HEK293T (cell line): ENCODE results near the gene TAF5.
"Not testable (repeated sequence)": the region's sequence is repeated elsewhere in the genome, so short reads cannot be mapped to it uniquely, and the experiment has no call there.

Experiments used
- CTCF ChIA-PET: fragments of 350-600 bp; formaldehyde crosslinking; extraction: SDS; loops from one replicate; lab custom pipeline; 2021; ENCODE audit warnings: antibody characterized with exemption, inconsistent platforms; lab: Yijun Ruan, JAX
- POLR2A ChIA-PET: fragments of 350-600 bp; formaldehyde crosslinking; extraction: SDS; loops from one replicate; lab custom pipeline; 2020; ENCODE audit warnings: antibody characterized with exemption, inconsistent platforms; lab: Yijun Ruan, JAX
- DNase-seq: peaks from one replicate; pipeline ENCODE4 v3.0.0; 2012; ENCODE audit warnings: mixed read lengths; ENCODE audit errors: extremely low spot score
- ARNT ChIP-seq: fragments of 450-650 bp; IDR thresholded peaks from 2 replicates; pipeline ENCODE4 v1.6.1; 2017; ENCODE audit warnings: mild to moderate bottlenecking
- BHLHE40 ChIP-seq: fragments of 450-650 bp; IDR thresholded peaks from 2 replicates; pipeline ENCODE4 v1.6.1; 2016; ENCODE audit warnings: mild to moderate bottlenecking, moderate library complexity, borderline replicate concordance
- CTBP1 ChIP-seq: fragments of 450-650 bp; IDR thresholded peaks from 2 replicates; pipeline ENCODE4 v1.6.1; 2016; ENCODE audit warnings: borderline replicate concordance
- ELF4 ChIP-seq: fragments of 450-650 bp; IDR thresholded peaks from 2 replicates; pipeline ENCODE4 v1.6.1; 2017; ENCODE audit warnings: antibody characterized with exemption
- FOXA1 ChIP-seq: fragments of 450-650 bp; IDR thresholded peaks from 2 replicates; pipeline ENCODE4 v1.6.1; 2016; ENCODE audit warnings: mild to moderate bottlenecking
- FOXK2 ChIP-seq: fragments of 450-650 bp; IDR thresholded peaks from 2 replicates; pipeline ENCODE4 v1.6.1; 2016; ENCODE audit warnings: mild to moderate bottlenecking
- FOXM1 ChIP-seq: fragments of 450-650 bp; IDR thresholded peaks from 2 replicates; pipeline ENCODE4 v1.6.1; 2017; ENCODE audit warnings: mild to moderate bottlenecking, borderline replicate concordance
- HDGF ChIP-seq: fragments of 450-650 bp; IDR thresholded peaks from 2 replicates; pipeline ENCODE4 v1.6.1; 2017; ENCODE audit warnings: antibody characterized with exemption, borderline replicate concordance
- L3MBTL2 ChIP-seq: fragments of 450-650 bp; conservative IDR thresholded peaks from 2 replicates; pipeline ENCODE4 v1.6.1; 2016; ENCODE audit warnings: mild to moderate bottlenecking
- LEF1 ChIP-seq: fragments of 450-650 bp; IDR thresholded peaks from 2 replicates; pipeline ENCODE4 v1.6.1; 2017; ENCODE audit warnings: mild to moderate bottlenecking, borderline replicate concordance
- NFRKB ChIP-seq: fragments of 450-650 bp; IDR thresholded peaks from 2 replicates; pipeline ENCODE4 v1.6.1; 2016; ENCODE audit warnings: mild to moderate bottlenecking, moderate library complexity
- PKNOX1 ChIP-seq: fragments of 450-650 bp; IDR thresholded peaks from 2 replicates; pipeline ENCODE4 v1.6.1; 2016
- SP1 ChIP-seq: fragments of 450-650 bp; IDR thresholded peaks from 2 replicates; pipeline ENCODE4 v1.6.1; 2017
- SUZ12 ChIP-seq: fragments of 450-650 bp; IDR thresholded peaks from 2 replicates; pipeline ENCODE4 v1.6.1; 2016; ENCODE audit warnings: mild to moderate bottlenecking
- TARDBP ChIP-seq: fragments of 450-650 bp; IDR thresholded peaks from 2 replicates; pipeline ENCODE4 v1.6.1; 2016
- ZNF384 ChIP-seq: fragments of 450-650 bp; IDR thresholded peaks from 2 replicates; pipeline ENCODE4 v1.6.1; 2016

Gene TAF5

GRCh38 chr10:103397191-103397825 lies 29.5 kb downstream of the TAF5 start:
- DNase-seq, result no peak
- ChIA-PET CTCF (no interaction called here), POLR2A (interaction anchor here (1.3 to 1.7 kb wide), 2 partner anchors 8 to 47 kb away, joined by 5 read pairs; partner anchors contain the start of gene PCGF6)
- TF ChIP-seq ARNT (no peak), ZNF384 (peak; percentile 29; the same call in 1 of the 2 replicates)

- ChIA-PET POLR2A (no interaction called here), CTCF (no interaction called here)
- no peak for TF ChIP-seq HDGF
- TF ChIP-seq CTBP1, result no peak
- no peak for TF ChIP-seq FOXA1
- no peak for TF ChIP-seq ZNF384
- TF ChIP-seq NFRKB, result no peak
- no peak for TF ChIP-seq SUZ12
- TF ChIP-seq PKNOX1, result no peak
- TF ChIP-seq ELF4, result no peak
- TF ChIP-seq ARNT, result no peak
- TF ChIP-seq SP1, result no peak
- TF ChIP-seq FOXM1, result no peak
- no peak for TF ChIP-seq FOXK2
- no peak for TF ChIP-seq BHLHE40
- no peak for TF ChIP-seq TARDBP
- TF ChIP-seq LEF1, result no peak
- TF ChIP-seq L3MBTL2, result no peak
- no peak for DNase-seq
Measured at GRCh38 chr10:103413564-103413963, 45.8 kb downstream of the TAF5 start.

GRCh38 chr10:103415581-103415980 lies 47.8 kb downstream of the TAF5 start:
- ChIA-PET CTCF (interaction anchor here (0.6 to 0.9 kb wide), 2 partner anchors 61 to 82 kb away, joined by 3 to 7 read pairs; no protein-coding TSS in a partner anchor), POLR2A (no interaction called here)
- DNase-seq, result no peak
- TF ChIP-seq PKNOX1 (no peak), SUZ12 (no peak), FOXK2 (no peak), NFRKB (no peak), SP1 (no peak), ARNT (no peak), ELF4 (no peak), HDGF (no peak)

GRCh38 chr10:103416436-103417147 lies 48.8 kb downstream of the TAF5 start:
- ChIA-PET POLR2A (no interaction called here), CTCF (interaction anchor here (0.5 to 0.9 kb wide), 5 partner anchors 9 to 85 kb away, joined by 3 to 7 read pairs (median 4); no protein-coding TSS in a partner anchor)
- no peak for TF ChIP-seq FOXK2
- TF ChIP-seq ZNF384, result no peak
- no peak for TF ChIP-seq ELF4
- TF ChIP-seq FOXM1, result no peak
- no peak for TF ChIP-seq SUZ12
- TF ChIP-seq PKNOX1, result no peak
- TF ChIP-seq HDGF, result no peak
- TF ChIP-seq L3MBTL2, result no peak
- no peak for TF ChIP-seq SP1
- no peak for TF ChIP-seq LEF1
- TF ChIP-seq TARDBP, result no peak
- TF ChIP-seq FOXA1, result no peak
- TF ChIP-seq BHLHE40, result no peak
- no peak for TF ChIP-seq CTBP1
- no peak for TF ChIP-seq ARNT
- no peak for TF ChIP-seq NFRKB
- DNase-seq, result peak; percentile 36

- POLR2A ChIA-PET, DNase-seq: not testable (repeated sequence)
- CTCF ChIA-PET, result interaction anchor here (0.6 kb wide), 1 partner anchor 85 kb away, joined by 3 read pairs; no protein-coding TSS in a partner anchor
Measured at GRCh38 chr10:103417148-103417469, 49.3 kb downstream of the TAF5 start.

- no peak for TF ChIP-seq PKNOX1
- no peak for TF ChIP-seq ARNT
- no peak for TF ChIP-seq CTBP1
- no peak for TF ChIP-seq TARDBP
- no peak for TF ChIP-seq BHLHE40
- no peak for TF ChIP-seq ZNF384
- TF ChIP-seq FOXM1, result no peak
- no peak for TF ChIP-seq SUZ12
- no peak for TF ChIP-seq HDGF
- no peak for TF ChIP-seq FOXA1
- TF ChIP-seq NFRKB, result no peak
- TF ChIP-seq ELF4, result no peak
- TF ChIP-seq L3MBTL2, result no peak
- TF ChIP-seq FOXK2, result no peak
- TF ChIP-seq SP1, result no peak
- no peak for TF ChIP-seq LEF1
- CTCF ChIA-PET, result interaction anchor here (0.6 kb wide), 1 partner anchor 84 kb away, joined by 3 read pairs; no protein-coding TSS in a partner anchor
- DNase-seq, result no peak
Measured at GRCh38 chr10:103417601-103418000, 49.8 kb downstream of the TAF5 start.

More at GRCh38 chr10:103417601-103418000, 49.8 kb downstream of the TAF5 start:
- POLR2A ChIA-PET, result no interaction called here
